Nephron progenitor cell (in vitro differentiated cells): ENCODE results near the gene COL9A3.
A peak's percentile ranks its signal among the peaks of the same experiment; 100 is the strongest.
"Not testable (repeated sequence)": the region's sequence is repeated elsewhere in the genome, so short reads cannot be mapped to it uniquely, and the experiment has no call there.

Experiments used
- DNase-seq: peaks from one replicate; pipeline ENCODE4 v3.0.0; 2021
- H3K27ac Mint-ChIP-seq: 2 replicates; pipeline ENCODE4 v1.8.0; 2021; ENCODE audit warnings: mild to moderate bottlenecking, moderate library complexity, mixed read lengths
- H3K27me3 Mint-ChIP-seq: 2 replicates; pipeline ENCODE4 v1.8.0; 2021; ENCODE audit warnings: mild to moderate bottlenecking, low read depth, mixed read lengths; ENCODE audit not compliant: poor library complexity
- H3K36me3 Mint-ChIP-seq: 2 replicates; pipeline ENCODE4 v1.8.0; 2021; ENCODE audit warnings: low read depth, mixed read lengths
- H3K4me1 Mint-ChIP-seq: 2 replicates; pipeline ENCODE4 v1.8.0; 2021; ENCODE audit warnings: mixed read lengths
- H3K4me3 Mint-ChIP-seq: 2 replicates; pipeline ENCODE4 v1.8.0; 2021; ENCODE audit warnings: mild to moderate bottlenecking, moderate library complexity, mixed read lengths
- H3K9me3 Mint-ChIP-seq: 2 replicates; pipeline ENCODE4 v1.8.0; 2021; ENCODE audit warnings: mild to moderate bottlenecking, moderate library complexity, mixed read lengths
- TF ChIP-seq, protein P1 (sequence below): fragments of 200-600 bp; sonication (generic); IDR thresholded peaks from 2 replicates; pipeline ENCODE4 v1.5.0; 2021; ENCODE audit warnings: antibody characterized with exemption

The COL9A3 gene

DNA sequence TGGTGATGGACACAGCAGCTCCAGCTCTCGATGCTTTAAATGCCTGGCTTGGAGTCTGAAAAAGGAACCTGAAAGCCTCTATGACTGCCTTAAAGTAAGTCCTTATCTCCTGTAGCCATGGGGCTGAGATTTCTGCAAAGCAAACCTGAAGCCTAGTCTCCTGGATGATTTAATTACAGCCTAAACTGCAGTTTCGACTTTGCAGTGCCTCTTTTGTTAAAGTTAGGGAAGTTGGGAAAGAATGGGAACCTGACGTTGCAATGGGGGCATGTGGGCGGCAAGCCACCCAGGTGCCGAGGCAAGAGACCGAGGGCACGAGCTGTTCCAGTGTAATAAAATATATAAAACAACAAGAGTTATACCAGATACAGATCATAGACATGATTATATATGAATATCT, 56.4 kb downstream of the COL9A3 start:
- no peak overlapping the region for H3K27ac Mint-ChIP-seq
- peaks cover 46% of the 10 kb centered on the region for H3K4me1 Mint-ChIP-seq
- TF ChIP-seq, protein P1, sequence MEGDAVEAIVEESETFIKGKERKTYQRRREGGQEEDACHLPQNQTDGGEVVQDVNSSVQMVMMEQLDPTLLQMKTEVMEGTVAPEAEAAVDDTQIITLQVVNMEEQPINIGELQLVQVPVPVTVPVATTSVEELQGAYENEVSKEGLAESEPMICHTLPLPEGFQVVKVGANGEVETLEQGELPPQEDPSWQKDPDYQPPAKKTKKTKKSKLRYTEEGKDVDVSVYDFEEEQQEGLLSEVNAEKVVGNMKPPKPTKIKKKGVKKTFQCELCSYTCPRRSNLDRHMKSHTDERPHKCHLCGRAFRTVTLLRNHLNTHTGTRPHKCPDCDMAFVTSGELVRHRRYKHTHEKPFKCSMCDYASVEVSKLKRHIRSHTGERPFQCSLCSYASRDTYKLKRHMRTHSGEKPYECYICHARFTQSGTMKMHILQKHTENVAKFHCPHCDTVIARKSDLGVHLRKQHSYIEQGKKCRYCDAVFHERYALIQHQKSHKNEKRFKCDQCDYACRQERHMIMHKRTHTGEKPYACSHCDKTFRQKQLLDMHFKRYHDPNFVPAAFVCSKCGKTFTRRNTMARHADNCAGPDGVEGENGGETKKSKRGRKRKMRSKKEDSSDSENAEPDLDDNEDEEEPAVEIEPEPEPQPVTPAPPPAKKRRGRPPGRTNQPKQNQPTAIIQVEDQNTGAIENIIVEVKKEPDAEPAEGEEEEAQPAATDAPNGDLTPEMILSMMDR, result no peak
- DNase-seq, result no peak
- peaks cover 3% of the 10 kb centered on the region for H3K27me3 Mint-ChIP-seq
- H3K9me3 Mint-ChIP-seq, result peaks cover 8% of the 10 kb centered on the region
- H3K4me3 Mint-ChIP-seq, result peak overlapping the region; percentile 9
- peaks cover 3% of the 10 kb centered on the region for H3K36me3 Mint-ChIP-seq

DNA sequence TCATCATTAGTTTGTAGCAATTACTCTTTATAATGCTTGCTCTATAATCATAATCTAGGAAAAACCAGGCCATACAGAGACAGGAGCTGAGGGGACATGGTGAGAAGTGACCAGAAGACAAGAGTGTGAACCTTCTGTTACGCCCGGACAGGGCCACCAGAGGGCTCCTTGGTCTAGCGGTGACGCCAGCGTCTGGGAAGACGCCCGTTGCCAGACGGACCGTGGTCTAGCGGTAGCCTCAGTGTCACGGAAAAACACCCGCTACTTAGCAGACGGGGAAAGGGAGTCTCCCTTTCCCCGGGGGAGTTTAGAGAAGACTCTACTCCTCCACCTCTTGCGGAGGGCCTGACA, 56.8 kb downstream of the COL9A3 start:
- peak; percentile 58 for DNase-seq
- not testable (repeated sequence) for H3K36me3 Mint-ChIP-seq, H3K27me3 Mint-ChIP-seq, H3K9me3 Mint-ChIP-seq
- Mint-ChIP-seq H3K27ac (peak overlapping the region; percentile 98), H3K4me1 (peaks cover 50% of the 10 kb centered on the region), H3K4me3 (peak overlapping the region; percentile 9)
- TF ChIP-seq, protein P1, result peak; percentile 50

- Mint-ChIP-seq H3K9me3 (peaks cover 8% of the 10 kb centered on the region), H3K4me3 (peak overlapping the region; percentile 54), H3K27ac (no peak overlapping the region), H3K36me3 (peaks cover 9% of the 10 kb centered on the region), H3K27me3 (peaks cover 14% of the 10 kb centered on the region), H3K4me1 (peaks cover 51% of the 10 kb centered on the region)
- TF ChIP-seq, protein P1, result no peak
- no peak for DNase-seq
Measured at GRCh38 chr20:62874964-62875344, 58.1 kb downstream of the COL9A3 start.

DNA sequence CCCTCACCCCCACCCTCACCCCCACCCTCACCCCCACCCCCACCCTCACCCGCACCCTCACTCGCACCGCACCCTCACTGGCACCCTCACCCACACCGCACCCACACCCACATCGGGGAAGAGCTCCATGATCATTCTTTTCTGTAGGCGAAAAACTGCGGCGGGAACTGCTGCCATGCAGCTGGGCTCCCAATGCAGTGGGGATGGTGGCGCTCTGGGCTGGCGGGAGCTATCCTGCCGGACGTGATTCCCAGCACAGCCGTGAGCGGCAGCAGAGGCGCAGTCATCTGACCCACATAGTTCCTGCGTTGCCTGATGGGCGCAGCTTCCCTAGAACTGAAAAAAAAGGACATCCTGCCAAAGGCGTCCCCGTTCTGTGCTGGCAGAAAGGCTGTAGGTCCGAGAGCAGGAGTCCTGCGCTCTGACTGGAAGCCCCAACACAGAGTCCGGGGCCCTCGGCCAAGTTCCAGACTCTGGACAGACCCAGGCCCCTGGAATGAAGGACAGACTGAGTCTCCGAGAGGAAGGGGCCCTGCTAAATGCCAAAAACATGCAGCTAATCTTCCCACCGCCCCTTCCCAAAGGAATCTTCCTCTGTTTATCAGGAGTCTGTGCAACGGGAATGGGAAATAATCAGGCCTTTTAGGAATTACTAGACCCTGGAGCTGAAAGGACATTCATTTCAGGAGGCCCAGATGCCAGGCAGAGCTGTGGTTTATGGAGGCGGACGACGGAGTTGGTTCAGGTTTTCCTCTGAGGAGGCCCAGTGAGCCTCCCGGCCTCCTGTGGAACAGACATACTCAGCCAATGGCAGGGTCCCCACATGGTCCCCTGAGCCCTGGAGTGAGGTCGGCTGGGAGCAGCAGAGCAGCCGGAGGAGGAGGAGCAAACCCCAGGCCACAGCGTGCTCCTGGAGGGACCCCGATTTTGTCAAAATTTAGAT, 58.8 kb downstream of the COL9A3 start:
- peak; percentile 71 for DNase-seq
- H3K4me3 Mint-ChIP-seq, result no peak overlapping the region
- peaks cover 14% of the 10 kb centered on the region for H3K27me3 Mint-ChIP-seq
- peaks cover 51% of the 10 kb centered on the region for H3K4me1 Mint-ChIP-seq
- peaks cover 8% of the 10 kb centered on the region for H3K9me3 Mint-ChIP-seq
- H3K27ac Mint-ChIP-seq, result peak overlapping the region; percentile 93
- TF ChIP-seq, protein P1, result peak; percentile 18
- H3K36me3 Mint-ChIP-seq, result peaks cover 9% of the 10 kb centered on the region

GRCh38 chr20:62876501-62876901, 59.7 kb downstream of the COL9A3 start:
- no peak overlapping the region for H3K4me3 Mint-ChIP-seq
- no peak overlapping the region for H3K27ac Mint-ChIP-seq
- no peak for DNase-seq
- TF ChIP-seq, protein P1, result no peak
- H3K4me1 Mint-ChIP-seq, result peaks cover 54% of the 10 kb centered on the region
- peaks cover 8% of the 10 kb centered on the region for H3K9me3 Mint-ChIP-seq
- H3K27me3 Mint-ChIP-seq, result peaks cover 14% of the 10 kb centered on the region
- H3K36me3 Mint-ChIP-seq, result peaks cover 13% of the 10 kb centered on the region
